Liver (tissue), 9 donors: ENCODE results near the gene PRPF6. TPM values are rescaled to one million over a fixed set of nuclear protein-coding genes. Genes with fewer than 3 reads are reported as not detected.

Source experiments
- DNase-seq: peaks from one replicate; pipeline ENCODE4 v3.0.0-alpha.2; 2017; ENCODE audit warnings: low spot score
- H3K27ac ChIP-seq, 2 donors: one replicate each; pipeline ENCODE4 v1.7.0; 2013; ENCODE audit warnings: inconsistent platforms in 2 of 2, low read length in 2 of 2, control low read depth in 1 of 2, low read depth in 1 of 2, mild to moderate bottlenecking in 1 of 2
- H3K27me3 ChIP-seq, 4 donors: one replicate each; pipeline versions ENCODE4 v1.6.1 to v1.7.0; 2013; ENCODE audit warnings: low read length in 3 of 4, inconsistent platforms in 1 of 4, mild to moderate bottlenecking in 1 of 4, moderate library complexity in 1 of 4; ENCODE audit not compliant: control insufficient read depth in 4 of 4, insufficient read depth in 4 of 4
- H3K36me3 ChIP-seq, 4 donors: one replicate each; pipeline versions ENCODE4 v1.6.1 to v1.7.0; 2013; ENCODE audit warnings: low read length in 3 of 4, mild to moderate bottlenecking in 3 of 4, low read depth in 1 of 4, moderate library complexity in 1 of 4; ENCODE audit not compliant: control insufficient read depth in 4 of 4, insufficient read depth in 3 of 4
- H3K4me1 ChIP-seq, 4 donors: one replicate each; pipeline versions ENCODE4 v1.6.1 to v1.7.0; 2013; ENCODE audit warnings: low read length in 3 of 4, mild to moderate bottlenecking in 3 of 4, moderate library complexity in 1 of 4; ENCODE audit not compliant: control insufficient read depth in 4 of 4, insufficient read depth in 4 of 4
- H3K4me3 ChIP-seq, 3 donors: one replicate each; pipeline versions ENCODE4 v1.6.1 to v1.7.0; 2013; ENCODE audit warnings: low read length in 3 of 3, control low read depth in 1 of 3, low read depth in 1 of 3, mild to moderate bottlenecking in 1 of 3
- H3K9ac ChIP-seq, 2 donors: one replicate each; pipeline ENCODE4 v1.7.0; 2013; ENCODE audit warnings: low read length in 2 of 2, mild to moderate bottlenecking in 2 of 2, moderate library complexity in 2 of 2, control low read depth in 1 of 2, low read depth in 1 of 2
- H3K9me3 ChIP-seq, 4 donors: one replicate each; pipeline versions ENCODE4 v1.6.1 to v1.7.0; 2013; ENCODE audit warnings: low read length in 3 of 4; ENCODE audit not compliant: control insufficient read depth in 4 of 4
- GABPA ChIP-seq, 2 donors: IDR thresholded peaks in 1 of 2; conservative IDR thresholded peaks in 1 of 2; 2 replicates each; pipeline ENCODE4 v1.6.1; 2016; ENCODE audit warnings: antibody characterized with exemption in 2 of 2, mild to moderate bottlenecking in 1 of 2, moderate library complexity in 1 of 2
- HNF4A ChIP-seq, 2 donors: conservative IDR thresholded peaks; 2 replicates each; pipeline ENCODE4 v1.6.1; 2016; ENCODE audit warnings: antibody characterized with exemption in 2 of 2, mild to moderate bottlenecking in 2 of 2
- HNF4G ChIP-seq: IDR thresholded peaks from 2 replicates; pipeline ENCODE4 v1.6.1; 2016; ENCODE audit warnings: antibody characterized with exemption
- JUND ChIP-seq, 2 donors: IDR thresholded peaks; 2 replicates each; pipeline ENCODE4 v1.6.1; 2016; ENCODE audit warnings: antibody characterized with exemption in 2 of 2
- RAD21 ChIP-seq, 2 donors: IDR thresholded peaks; 2 replicates each; pipeline ENCODE4 v1.6.1; 2016; ENCODE audit warnings: antibody characterized with exemption in 2 of 2, mild to moderate bottlenecking in 2 of 2
- RXRA ChIP-seq, 2 donors: IDR thresholded peaks; 2 replicates each; pipeline ENCODE4 v1.6.1; 2017 to 2018; ENCODE audit warnings: antibody characterized with exemption in 2 of 2, mild to moderate bottlenecking in 1 of 2
- SP1 ChIP-seq: IDR thresholded peaks from 2 replicates; pipeline ENCODE4 v1.6.1; 2018; ENCODE audit warnings: antibody characterized with exemption, mild to moderate bottlenecking
- WGBS: extraction: QIAGEN DNeasy Blood & Tissue Kit; methylation state at CpG from one replicate; pipeline ENCODE4 v1.1.7; 2013; 5-methylcytosine and 5-hydroxymethylcytosine counted together
- polyA plus RNA-seq, 2 donors: library from polyadenylated mRNA; stranded (reverse) in 1 of 2; unstranded in 1 of 2; fragments of 200-250 nt in 1 of 2; fragments of >200 nt in 1 of 2; fragmentation: Nextera tagmentation in 1 of 2; extraction: Ambion mirVana in 1 of 2; gene quantifications; one replicate each; pipeline versions ENCODE4 v1.2.1 to v1.2.3, GENCODE V29; 2013 to 2015
- total RNA-seq, 2 donors: library from RNA; depleted of rRNA; stranded (reverse); fragments of >200 nt; gene quantifications; one replicate each; pipeline ENCODE4 v1.2.3, GENCODE V29; 2014
- TF ChIP-seq, protein P1 (sequence below): IDR thresholded peaks from 2 replicates; pipeline ENCODE4 v1.6.1; 2016; ENCODE audit warnings: antibody characterized with exemption, mild to moderate bottlenecking
- TF ChIP-seq, protein P2 (sequence below): IDR thresholded peaks from 2 replicates; pipeline ENCODE4 v1.6.1; 2016; ENCODE audit warnings: antibody characterized with exemption
- TF ChIP-seq, protein P3 (sequence below): fragments of 150-350 bp; IDR thresholded peaks from 2 replicates; pipeline ENCODE4 v1.5.1; 2017; ENCODE audit warnings: improper control_type of control experiment, low read depth, low read length; ENCODE audit not compliant: missing input control
- donor health status: healthy.
- donor health status: healthy.
- donor health status: healthy.
- donor health status: healthy.
- donor health status: healthy.

PRPF6 gene
- total and polyA plus RNA-seq, 4 donors, result 16.3 to 24.9 (median 23.1) TPM

DNA sequence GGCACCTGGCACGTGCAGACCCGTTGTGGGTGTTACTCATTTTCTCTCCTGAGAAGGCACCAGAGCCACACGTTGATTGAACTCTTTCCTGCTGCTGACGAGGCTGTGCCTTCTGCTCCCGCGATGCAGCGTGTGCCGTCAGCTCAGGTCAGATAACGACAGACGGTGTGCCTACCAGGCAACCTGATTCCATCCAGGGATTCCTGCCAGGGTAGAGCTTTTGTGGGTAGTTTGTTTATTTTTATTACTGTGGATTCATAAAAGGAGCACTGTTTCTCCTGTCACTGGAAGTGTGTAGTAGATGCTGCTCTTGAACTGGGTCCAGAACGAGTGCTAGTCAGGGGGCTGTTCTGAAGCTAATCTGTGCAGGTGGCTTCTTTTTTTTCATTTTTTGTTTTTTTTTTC, 20.7 kb downstream of the PRPF6 start:
- 62% methylated on average over 11 of the region's 11 CpGs for WGBS
- Histone ChIP-seq H3K4me1 (no peaks in the 10 kb centered on the region), H3K27me3 (no peaks in the 10 kb centered on the region), H3K9me3 (no peaks in the 10 kb centered on the region), H3K9ac (no peak overlapping the region), H3K27ac (no peak overlapping the region), H3K36me3 (peaks cover 25 to 74% (median 51%) of the 10 kb centered on the region in 4 donors), H3K4me3 (no peak overlapping the region)
- no peak for DNase-seq
- TF ChIP-seq, protein P1, sequence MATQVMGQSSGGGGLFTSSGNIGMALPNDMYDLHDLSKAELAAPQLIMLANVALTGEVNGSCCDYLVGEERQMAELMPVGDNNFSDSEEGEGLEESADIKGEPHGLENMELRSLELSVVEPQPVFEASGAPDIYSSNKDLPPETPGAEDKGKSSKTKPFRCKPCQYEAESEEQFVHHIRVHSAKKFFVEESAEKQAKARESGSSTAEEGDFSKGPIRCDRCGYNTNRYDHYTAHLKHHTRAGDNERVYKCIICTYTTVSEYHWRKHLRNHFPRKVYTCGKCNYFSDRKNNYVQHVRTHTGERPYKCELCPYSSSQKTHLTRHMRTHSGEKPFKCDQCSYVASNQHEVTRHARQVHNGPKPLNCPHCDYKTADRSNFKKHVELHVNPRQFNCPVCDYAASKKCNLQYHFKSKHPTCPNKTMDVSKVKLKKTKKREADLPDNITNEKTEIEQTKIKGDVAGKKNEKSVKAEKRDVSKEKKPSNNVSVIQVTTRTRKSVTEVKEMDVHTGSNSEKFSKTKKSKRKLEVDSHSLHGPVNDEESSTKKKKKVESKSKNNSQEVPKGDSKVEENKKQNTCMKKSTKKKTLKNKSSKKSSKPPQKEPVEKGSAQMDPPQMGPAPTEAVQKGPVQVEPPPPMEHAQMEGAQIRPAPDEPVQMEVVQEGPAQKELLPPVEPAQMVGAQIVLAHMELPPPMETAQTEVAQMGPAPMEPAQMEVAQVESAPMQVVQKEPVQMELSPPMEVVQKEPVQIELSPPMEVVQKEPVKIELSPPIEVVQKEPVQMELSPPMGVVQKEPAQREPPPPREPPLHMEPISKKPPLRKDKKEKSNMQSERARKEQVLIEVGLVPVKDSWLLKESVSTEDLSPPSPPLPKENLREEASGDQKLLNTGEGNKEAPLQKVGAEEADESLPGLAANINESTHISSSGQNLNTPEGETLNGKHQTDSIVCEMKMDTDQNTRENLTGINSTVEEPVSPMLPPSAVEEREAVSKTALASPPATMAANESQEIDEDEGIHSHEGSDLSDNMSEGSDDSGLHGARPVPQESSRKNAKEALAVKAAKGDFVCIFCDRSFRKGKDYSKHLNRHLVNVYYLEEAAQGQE, result no peak
- TF ChIP-seq HNF4G (no peak), SP1 (no peak), RAD21 (IDR thresholded peaks at IDR 0.05) (no peak)

DNA sequence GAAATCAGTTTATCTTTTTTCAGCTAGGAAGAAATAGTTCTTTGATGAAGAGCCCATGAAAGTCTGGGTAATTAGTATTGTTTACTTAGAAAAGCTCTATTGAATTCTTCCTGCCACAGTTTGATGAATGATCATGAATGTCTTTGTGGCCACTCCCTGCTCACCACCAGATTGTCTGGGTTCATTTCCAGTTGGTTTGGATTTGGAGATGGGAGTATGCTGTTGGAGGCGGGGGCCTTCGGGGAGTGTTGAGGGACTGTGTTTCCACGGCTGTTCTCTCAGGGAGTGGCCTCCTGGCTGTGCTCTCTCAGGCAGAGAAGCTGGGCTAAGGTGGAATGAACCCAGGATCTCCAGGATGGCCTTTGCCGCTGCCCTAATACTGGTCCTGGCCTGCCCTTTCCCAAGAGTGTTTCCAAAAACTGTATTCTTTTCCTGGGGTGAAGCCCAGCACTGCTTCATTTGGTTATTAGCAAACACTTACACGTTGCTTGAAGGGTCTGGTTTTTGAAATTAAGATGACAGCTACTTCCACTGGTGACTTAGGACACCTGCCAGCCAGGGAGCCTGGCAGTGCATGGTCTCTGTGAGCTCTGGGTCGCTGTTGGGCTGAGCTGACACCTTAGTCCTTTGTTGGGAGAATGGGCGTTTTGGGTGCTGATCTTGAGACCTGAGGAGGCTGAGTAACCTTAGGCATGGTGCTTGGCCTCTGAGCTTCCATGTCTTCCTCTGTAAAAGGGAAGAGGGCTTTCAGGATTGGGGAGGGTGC, 23.2 kb downstream of the PRPF6 start:
- Histone ChIP-seq H3K4me1 (no peaks in the 10 kb centered on the region), H3K4me3 (no peak overlapping the region), H3K9me3 (no peaks in the 10 kb centered on the region), H3K27me3 (no peaks in the 10 kb centered on the region), H3K36me3 (peaks cover 17 to 73% (median 52%) of the 10 kb centered on the region in 4 donors), H3K27ac (no peak overlapping the region), H3K9ac (no peak overlapping the region)
- TF ChIP-seq, protein P2, sequence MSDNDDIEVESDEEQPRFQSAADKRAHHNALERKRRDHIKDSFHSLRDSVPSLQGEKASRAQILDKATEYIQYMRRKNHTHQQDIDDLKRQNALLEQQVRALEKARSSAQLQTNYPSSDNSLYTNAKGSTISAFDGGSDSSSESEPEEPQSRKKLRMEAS, result no peak
- TF ChIP-seq RAD21 (IDR thresholded peaks at IDR 0.05), result no peak
- no peak for TF ChIP-seq HNF4G
- no peak for TF ChIP-seq RXRA (IDR thresholded peaks at IDR 0.05)
- 92% methylated on average over 7 of the region's 7 CpGs for WGBS
- DNase-seq, result no peak

DNA sequence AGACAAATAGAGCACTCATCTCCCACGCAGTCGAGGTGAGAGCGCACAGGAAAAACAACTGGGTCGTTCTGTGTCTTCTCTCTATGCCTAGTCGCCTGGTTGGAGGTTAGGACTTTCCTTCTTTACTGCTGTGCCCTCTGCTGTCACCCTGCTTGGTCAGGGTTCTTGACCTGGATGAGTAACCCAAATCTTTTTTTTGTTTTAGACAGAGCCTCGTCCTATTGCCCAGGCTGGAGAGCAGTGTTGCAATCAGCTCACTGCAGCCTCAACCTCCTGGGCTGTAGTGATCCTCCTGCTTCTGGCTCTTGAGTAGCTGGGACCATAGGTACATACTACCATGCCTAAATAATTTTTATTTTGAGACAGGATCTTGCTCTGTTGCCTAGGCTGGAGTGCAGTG, 24.5 kb downstream of the PRPF6 start:
- Histone ChIP-seq H3K4me1 (no peaks in the 10 kb centered on the region), H3K4me3 (no peak overlapping the region), H3K9ac (no peak overlapping the region), H3K27me3 (no peaks in the 10 kb centered on the region), H3K9me3 (no peaks in the 10 kb centered on the region), H3K27ac (no peak overlapping the region), H3K36me3 (peaks cover 12 to 66% (median 47%) of the 10 kb centered on the region in 4 donors)
- TF ChIP-seq, protein P3, sequence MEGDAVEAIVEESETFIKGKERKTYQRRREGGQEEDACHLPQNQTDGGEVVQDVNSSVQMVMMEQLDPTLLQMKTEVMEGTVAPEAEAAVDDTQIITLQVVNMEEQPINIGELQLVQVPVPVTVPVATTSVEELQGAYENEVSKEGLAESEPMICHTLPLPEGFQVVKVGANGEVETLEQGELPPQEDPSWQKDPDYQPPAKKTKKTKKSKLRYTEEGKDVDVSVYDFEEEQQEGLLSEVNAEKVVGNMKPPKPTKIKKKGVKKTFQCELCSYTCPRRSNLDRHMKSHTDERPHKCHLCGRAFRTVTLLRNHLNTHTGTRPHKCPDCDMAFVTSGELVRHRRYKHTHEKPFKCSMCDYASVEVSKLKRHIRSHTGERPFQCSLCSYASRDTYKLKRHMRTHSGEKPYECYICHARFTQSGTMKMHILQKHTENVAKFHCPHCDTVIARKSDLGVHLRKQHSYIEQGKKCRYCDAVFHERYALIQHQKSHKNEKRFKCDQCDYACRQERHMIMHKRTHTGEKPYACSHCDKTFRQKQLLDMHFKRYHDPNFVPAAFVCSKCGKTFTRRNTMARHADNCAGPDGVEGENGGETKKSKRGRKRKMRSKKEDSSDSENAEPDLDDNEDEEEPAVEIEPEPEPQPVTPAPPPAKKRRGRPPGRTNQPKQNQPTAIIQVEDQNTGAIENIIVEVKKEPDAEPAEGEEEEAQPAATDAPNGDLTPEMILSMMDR, result no peak
- TF ChIP-seq JUND (IDR thresholded peaks at IDR 0.05) (no peak), GABPA (IDR thresholded peaks at IDR 0.05 in 1 of 2, conservative IDR thresholded peaks at IDR 0.05 in 1 of 2) (no peak), HNF4A (conservative IDR thresholded peaks at IDR 0.05) (peak in 1 of 2 donors; percentile 16), HNF4G (no peak), RXRA (IDR thresholded peaks at IDR 0.05) (peak in 1 of 2 donors; percentile 31), SP1 (no peak)
- no peak for DNase-seq
- 77% methylated on average over 6 of the region's 6 CpGs for WGBS
